GM18868 (cell line): ENCODE data around the gene ARHGEF17.

Source experiments
- ATAC-seq: cut with Tn5 transposase; IDR thresholded peaks from one replicate; pipeline ENCODE4 v1.9.1; 2021; ENCODE audit warnings: mild to moderate bottlenecking, moderate library complexity; ENCODE audit not compliant: unreplicated experiment

ARHGEF17 gene

GRCh38 chr11:73331138-73331916 lies 23.3 kb downstream of the ARHGEF17 start:
- no peak for ATAC-seq

DNA sequence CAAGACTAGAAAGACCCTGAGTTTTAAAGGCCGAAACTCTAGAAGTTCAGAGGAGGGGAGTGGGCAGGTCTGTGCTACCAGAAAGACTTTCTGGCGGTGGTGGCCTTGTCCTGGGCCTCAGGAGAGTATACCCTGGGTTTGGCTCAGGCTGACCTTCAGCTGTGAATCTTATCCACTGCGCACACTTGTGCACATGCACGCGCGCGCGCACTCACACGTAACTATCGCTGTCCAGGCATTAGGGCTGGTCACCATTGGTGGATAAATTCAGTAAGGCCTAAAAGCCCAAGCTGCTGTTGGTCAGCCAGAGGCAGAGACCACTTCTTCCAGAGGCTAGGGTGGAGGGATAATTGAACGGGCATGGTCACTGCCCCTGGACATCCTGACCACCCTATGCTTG lies 25.1 kb downstream of the ARHGEF17 start:
- ATAC-seq: no peak

DNA sequence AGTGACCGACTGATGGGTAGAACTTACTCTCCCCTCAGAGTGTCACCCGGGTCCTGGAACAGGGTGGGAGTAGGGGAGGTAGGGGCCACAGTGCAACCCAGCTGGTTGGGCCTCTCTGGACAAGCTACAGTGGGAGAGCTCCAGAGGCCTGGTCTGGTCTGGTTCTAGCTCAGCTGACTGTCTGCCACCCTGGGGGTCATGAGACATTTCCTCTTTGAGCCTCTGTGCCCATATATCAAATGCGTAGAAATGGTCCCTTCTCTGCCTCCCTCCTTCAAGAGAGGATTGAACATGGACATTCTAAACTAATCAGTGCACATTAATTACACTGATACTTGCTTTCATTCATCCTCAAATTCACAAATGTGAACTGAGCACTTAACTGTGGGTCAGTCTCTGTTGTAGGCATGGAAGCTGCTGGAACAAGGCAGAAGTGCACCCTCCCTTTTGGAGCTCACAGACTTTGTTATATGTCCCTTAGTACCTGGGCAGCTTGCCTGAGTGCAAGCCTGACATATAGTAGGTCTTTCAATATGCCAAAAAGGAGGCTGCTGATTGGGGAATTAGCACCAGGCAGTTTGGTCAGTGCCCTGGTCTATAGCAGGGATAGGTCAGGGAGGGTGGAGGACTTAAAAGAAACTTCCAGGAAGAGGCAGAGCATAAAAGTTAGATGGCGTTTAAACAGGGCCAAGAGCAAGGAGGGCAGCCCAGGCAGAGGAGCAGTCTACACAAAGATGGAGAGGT lies 25.7 kb downstream of the ARHGEF17 start:
- no peak for ATAC-seq

- ATAC-seq: no peak
Observed at GRCh38 chr11:73334384-73335203, 26.5 kb downstream of the ARHGEF17 start.

DNA sequence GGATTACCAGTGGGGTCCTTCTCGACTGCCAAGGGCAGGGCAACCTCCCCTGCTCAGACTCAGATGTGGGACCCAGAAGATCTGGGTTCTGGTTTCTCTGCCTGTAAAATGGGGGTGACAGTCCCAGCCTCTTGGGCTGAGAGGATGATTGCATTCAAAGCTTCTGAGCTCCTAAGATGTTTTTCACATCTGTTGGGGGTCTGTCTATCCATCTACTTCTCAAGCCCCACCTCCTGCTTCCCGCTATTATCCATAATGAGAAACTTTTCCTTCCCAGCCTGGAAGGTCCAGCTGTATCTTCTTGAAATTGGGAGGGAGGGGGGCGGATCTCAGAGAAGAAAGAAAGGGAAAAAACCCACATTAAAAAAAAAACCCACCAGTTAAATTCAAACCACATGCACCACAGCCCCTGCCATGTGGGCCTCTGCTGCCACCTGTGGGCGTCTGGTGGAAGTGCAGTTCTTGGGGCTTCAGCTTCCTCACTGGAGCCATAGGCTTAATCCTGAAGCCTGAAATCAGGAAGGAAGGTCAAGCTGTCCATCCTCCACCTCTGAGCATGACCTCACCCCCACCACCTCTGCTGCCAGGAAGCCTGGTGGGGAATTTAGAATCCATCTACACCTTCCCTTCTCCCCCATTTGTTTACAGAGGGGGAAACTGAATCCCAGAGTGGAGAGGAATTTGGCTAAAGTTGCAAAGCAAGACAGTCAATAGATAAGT lies 27.3 kb downstream of the ARHGEF17 start:
- no peak for ATAC-seq

GRCh38 chr11:73337846-73338245 lies 29.8 kb downstream of the ARHGEF17 start:
- no peak for ATAC-seq

DNA sequence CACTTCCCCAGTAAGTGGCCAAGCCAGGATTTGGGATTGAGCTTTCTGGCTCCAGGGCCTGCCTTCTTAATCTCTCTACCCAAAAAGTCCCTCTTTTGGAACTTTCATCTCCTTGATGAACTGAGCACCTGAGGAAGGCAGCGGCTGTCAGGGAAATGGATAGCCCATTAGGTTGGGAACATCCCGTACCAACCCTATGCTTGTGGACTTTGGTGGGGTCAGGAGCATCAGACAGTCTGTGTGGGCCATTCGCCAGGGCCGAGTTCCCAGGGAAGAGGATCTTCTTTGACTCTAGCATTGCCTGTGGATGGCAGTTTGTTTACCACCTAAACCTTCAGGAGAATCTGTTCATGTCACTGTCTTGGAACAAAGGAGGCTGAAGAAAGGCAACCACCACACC lies 30.2 kb downstream of the ARHGEF17 start:
- no peak for ATAC-seq

- no peak for ATAC-seq
Observed at GRCh38 chr11:73340164-73340563, 32.1 kb downstream of the ARHGEF17 start.

GRCh38 chr11:73342633-73343032 lies 34.6 kb downstream of the ARHGEF17 start:
- no peak for ATAC-seq

GRCh38 chr11:73343076-73343873 lies 35.2 kb downstream of the ARHGEF17 start:
- no peak for ATAC-seq

DNA sequence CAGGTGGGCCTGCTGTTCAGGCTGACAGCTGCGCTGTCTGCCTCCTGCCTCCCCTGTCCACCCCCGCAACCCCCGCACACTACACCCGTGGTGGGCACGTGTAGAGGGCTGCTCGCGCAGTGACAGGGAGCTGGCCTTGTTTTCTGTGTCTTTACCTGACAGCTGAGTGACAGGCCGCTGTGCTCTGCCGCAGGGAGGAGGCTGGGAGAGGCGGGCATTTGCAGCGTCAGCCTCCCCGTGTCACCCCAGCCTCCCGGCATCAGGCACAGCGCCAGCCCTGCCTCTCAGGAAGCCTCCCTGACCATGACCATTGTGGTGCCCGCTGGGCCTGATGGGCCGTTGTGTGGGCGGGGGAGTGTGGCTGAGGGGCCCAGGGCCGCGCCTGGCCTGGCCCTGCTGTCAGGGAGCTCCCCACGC lies 36.1 kb downstream of the ARHGEF17 start:
- ATAC-seq: no peak

- no peak for ATAC-seq
Observed at GRCh38 chr11:73345481-73346160, 37.5 kb downstream of the ARHGEF17 start.

DNA sequence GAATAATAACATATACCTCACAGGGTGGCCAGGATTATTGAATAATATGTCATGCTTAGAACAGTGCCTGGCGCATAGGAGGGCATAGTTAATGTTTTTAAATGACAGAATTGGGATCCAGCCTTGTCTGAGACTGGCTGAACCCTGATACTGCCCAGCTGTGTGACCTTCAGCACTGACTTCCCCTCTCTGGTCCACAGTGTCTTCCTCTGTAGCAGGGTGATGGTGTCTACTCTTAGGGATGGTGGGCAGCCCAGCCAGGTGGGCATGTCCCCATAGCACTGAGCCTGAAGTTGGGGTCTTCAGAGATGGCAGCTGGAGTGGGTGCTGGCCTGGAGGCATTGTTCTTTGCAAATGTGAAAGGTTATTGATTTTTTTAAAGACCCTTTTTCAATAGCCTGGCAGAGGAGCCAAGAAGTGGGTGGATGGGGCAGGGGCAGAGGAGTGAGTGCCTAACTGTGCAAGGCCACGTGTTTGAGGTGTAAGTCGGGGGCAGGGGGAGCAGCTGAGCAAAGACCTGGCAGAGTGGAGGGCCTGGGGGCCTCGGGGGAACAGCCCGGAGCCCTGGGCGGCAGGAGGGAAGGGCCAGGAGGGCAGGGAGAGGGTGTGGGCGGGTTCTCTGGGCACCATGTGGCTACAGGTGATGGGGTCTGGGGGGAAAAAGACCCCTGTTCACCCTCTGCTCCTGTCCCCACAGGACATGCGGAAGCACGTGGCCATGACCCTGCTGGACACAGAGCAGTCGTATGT lies 38.3 kb downstream of the ARHGEF17 start:
- no peak for ATAC-seq

GRCh38 chr11:73347067-73347466 lies 39.0 kb downstream of the ARHGEF17 start:
- no peak for ATAC-seq

GRCh38 chr11:73348838-73349237 lies 40.8 kb downstream of the ARHGEF17 start:
- ATAC-seq: no peak

- ATAC-seq: no peak
Observed at GRCh38 chr11:73349633-73350032, 41.6 kb downstream of the ARHGEF17 start.

GRCh38 chr11:73350908-73351636 lies 43.0 kb downstream of the ARHGEF17 start:
- ATAC-seq: no peak

DNA sequence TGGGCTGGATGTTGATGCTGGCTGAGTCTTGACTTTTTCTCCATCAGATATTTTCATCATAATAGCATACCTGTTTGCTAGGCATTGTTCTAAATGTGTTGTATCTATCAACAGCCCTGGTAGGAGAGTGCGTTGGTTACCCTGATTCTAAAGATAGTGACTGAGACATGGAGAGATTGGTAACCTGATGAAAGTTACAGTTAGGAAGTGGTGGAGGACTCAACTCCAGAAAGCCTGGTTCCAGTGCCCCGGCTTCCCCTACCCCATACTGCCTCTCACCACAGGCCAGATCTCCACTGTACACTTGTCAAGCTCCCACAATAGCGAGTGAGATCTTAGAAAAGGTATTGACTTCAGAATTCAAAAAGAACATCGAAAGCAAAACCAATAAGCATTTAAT lies 45.3 kb downstream of the ARHGEF17 start:
- ATAC-seq: no peak
